GM12874 (cell line): ENCODE results near the gene RHOT2.

ENCODE experiments used
- TF ChIP-seq, protein P1 (sequence below): IDR thresholded peaks from 2 replicates; pipeline ENCODE4 v1.5.1; 2011; ENCODE audit warnings: low read depth, mild to moderate bottlenecking, control low read depth, low read length, moderate library complexity; ENCODE audit not compliant: insufficient read depth

Gene RHOT2

DNA sequence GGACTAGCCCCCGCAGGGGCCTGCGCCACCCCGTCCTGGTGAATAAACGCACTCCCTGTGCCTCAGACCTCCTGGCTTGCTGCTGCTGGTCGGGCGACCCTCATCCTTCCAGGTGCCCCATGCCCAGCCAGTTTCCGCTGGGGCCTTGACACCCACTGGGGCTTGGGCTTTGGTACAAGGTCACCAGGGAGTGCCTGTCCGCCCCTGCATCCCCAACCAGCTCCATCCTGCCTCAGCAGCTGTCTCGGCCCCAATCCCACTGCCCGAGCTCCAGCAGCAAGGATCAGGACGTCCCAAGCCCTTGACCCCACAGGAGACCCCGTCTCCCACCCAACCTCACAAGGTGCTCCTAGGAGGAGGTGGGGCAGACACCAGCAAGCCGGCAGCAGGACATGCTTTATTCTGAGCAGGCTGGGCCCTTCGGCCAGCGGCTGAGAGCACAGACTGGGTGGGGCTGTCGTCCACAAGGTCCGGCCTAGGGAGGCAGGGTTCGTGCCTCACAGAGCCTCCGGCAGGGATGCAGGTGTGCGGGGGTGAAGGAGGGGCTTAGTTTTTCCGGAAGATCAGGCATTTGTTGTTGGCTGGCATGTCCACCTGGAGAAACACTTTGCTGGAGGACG lies 33.8 kb upstream of the RHOT2 start:
- TF ChIP-seq, protein P1, sequence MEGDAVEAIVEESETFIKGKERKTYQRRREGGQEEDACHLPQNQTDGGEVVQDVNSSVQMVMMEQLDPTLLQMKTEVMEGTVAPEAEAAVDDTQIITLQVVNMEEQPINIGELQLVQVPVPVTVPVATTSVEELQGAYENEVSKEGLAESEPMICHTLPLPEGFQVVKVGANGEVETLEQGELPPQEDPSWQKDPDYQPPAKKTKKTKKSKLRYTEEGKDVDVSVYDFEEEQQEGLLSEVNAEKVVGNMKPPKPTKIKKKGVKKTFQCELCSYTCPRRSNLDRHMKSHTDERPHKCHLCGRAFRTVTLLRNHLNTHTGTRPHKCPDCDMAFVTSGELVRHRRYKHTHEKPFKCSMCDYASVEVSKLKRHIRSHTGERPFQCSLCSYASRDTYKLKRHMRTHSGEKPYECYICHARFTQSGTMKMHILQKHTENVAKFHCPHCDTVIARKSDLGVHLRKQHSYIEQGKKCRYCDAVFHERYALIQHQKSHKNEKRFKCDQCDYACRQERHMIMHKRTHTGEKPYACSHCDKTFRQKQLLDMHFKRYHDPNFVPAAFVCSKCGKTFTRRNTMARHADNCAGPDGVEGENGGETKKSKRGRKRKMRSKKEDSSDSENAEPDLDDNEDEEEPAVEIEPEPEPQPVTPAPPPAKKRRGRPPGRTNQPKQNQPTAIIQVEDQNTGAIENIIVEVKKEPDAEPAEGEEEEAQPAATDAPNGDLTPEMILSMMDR, result no peak

DNA sequence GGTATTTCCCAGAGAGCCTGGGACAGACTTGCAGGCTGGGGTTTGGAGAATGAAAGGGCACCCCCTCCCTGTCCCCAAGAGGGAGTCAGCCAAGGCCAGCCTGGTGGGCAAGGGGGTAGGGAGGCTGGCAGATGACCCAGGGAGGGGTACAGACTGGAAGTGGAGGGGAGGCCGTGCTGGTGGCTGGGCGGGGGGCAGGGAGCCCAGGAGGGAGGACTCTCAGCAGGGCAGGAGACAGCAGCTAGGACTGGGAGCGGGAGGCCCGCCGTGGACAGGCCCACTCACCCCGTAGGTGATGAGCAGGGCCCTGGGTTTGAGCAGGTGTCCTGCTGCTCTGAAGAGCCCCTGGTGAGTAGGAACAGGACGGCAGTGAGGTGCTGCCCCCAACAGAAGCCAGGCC lies 32.9 kb upstream of the RHOT2 start:
- TF ChIP-seq, protein P1, result no peak

DNA sequence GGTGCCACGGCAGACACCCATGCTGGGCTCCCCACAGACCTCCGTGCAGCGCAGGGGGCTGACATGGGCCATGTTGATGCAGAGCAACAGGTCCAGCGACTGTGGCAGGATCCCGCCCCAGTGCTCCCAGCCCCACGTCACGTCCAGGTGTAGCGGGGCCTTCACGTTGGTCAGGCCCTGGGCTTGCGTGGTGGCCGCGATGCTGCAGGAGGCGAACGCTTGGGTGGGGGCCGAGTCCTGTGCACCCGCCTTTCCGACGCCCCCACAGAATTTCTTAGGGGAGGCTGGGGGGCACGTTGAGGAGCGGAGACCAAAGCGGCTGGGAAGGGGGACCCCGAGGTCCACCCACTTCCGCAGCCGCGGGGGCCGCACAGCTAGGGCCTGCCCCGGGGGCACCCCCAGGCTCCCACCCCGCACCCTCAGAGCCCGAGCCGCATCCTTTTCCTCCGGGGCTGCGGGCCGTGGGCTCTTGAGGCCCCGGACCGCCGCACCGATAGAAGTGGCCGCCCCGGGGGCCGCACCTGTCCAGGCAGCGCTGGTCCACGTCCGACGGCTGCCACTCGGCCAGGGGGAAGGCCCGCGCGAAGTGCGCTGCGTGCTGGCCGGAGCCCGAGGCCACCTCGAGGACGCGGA lies 32.2 kb upstream of the RHOT2 start:
- TF ChIP-seq, protein P1, result no peak

DNA sequence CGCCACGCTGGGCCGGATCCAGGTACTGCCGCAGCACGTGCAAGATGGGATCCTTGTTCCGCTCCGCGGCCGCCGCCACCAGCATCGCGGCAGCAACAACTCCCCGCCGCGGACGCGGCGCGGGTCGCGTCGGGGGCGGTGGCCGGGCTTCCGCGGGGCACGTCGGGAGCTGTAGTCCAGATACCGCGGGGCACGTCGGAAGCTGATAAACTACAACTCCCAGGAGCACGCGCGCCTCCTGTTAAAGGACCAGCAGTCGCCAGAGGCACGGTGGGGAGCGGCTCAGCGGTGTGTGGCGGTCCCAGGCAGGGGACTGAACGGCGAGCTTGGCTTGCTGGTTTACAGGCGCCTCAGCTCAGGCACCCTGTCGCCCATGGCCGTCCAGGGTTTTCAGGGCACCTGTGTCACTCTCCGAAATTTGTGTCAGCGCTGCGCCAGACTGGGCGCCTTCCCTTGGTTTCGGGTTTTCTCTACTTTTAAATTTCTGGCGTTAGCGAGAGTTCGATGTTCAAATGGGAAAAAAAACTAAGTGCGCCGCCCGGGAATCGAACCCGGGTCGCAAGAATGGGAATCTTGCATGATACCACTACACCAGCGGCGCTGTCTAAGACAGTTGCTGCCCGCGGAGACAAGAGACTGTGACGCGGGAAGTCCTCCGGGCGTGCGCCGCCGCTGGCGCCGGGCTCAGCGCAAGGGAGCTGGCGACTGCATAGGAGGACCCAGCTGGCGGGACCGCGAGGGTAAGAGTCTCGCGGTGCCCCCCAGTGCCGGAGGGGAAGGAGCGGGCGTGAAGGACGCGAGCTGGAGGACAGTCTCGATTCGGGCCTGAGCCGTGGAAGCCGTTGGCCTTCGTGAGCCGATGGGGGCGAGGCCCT lies 31.5 kb upstream of the RHOT2 start, which contains the start of gene METTL26:
Gene METTL26, minus strand, starts transcription at position 100 of the 875 bp plus-strand sequence. Its CDS starts 15 bp downstream, at position 85.
- TF ChIP-seq, protein P1, result 0 out of 2 replicates have a peak, but pooled peaks have one; percentile 5

DNA sequence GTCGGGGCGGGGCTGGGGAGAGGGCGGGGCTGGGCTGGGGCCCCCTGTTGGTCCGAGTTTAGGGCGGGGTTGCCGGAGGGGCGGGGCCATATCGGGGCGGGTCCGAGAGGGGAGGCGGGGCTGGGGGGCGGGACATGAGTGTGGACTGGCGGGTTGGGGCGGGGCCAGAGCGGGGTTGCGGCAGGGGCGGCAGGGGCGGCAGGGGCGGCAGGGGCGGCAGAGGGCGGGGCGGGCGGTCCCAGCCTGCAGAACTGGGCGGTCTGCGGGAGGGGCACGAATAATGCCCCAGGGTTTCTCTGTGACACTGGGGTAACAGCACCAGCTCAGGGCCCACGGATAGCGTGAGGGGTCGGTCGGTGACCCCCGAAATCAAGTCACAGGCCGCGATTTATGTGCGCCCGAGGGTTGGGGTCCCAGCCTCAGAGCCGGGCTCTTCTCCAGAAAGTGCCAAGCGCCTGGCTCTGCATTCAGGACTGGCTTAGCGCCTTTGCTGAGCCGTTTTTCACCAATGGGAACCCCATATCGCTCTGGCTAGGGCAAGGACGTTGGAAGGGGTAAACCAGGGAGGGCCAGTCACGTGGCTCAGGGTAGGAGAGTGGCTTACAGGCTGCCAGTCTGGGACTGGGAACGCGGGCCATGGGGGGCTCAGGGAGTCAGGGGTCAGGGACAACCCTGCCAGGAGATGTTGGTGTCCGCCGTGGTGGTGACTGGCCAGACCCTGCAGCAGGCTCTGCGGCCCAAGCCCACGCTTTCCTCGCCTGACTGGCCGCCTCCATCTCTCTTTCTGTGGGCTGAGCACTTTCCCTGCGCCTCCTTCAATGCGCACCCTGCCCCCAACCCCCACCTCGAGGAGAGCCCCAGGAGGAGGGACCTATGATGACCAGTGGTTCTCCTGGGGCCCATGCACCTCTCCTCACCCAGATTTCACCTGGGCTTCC lies 30.6 kb upstream of the RHOT2 start:
- TF ChIP-seq, protein P1, result no peak

DNA sequence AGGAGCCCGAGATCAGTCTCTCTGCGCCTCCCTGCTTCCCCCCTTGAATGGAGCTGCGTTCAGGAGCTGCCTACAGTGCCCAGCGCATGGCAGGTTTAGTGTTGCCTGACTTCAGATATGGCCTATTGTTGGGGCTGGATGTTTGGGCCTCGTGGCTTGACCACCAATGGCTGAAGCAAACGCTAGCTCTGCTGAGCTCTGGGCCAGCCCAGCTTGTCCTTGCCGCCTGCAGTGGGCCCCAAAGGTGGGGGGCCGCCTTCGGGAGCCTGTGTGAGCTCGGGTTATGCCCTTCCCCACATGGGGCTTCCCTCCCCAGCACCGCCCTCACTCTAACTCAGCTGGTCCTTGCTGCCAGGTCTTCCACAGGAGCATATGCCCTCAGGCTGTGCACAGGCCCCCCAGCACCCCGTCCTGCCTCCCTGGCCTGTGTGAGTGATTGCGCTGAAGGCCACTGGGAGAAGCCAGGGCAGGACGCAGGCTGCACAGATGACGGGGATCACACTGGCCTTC lies 29.8 kb upstream of the RHOT2 start:
- TF ChIP-seq, protein P1, result no peak
